ENCODE results near the gene TLR6. TPM values are rescaled to one million over a fixed set of nuclear protein-coding genes. Genes with fewer than 3 reads are reported as not detected.

TLR6 gene
- total RNA-seq, 1 experiment from 2014 or later, result 4.8 TPM

- TF ChIP-seq MAX (IDR thresholded peaks at IDR 0.05) (no peak), CEBPB (IDR thresholded peaks at IDR 0.05; ENCODE audit: low read depth) (no peak), CTCF (IDR thresholded peaks at IDR 0.05 in 2 of 3, conservative IDR thresholded peaks at IDR 0.05 in 1 of 3; ENCODE audit: borderline replicate concordance in 1 of 3, insufficient read depth in 1 of 3, low read depth in 2 of 3, low read length in 2 of 3) (no peak), POLR2A (IDR thresholded peaks at IDR 0.05; ENCODE audit: borderline replicate concordance, extremely low read depth, insufficient read depth, insufficient read length) (no peak), ZFX (IDR thresholded peaks at IDR 0.05) (no peak), ATF3 (IDR thresholded peaks at IDR 0.05) (no peak)
Measured at GRCh38 chr4:38856046-38856445, 571 bp downstream of the TLR6 start (continued).

- H3K4me3 ChIP-seq (replicated peaks in 1 of 2; ENCODE audit: low read depth in 1 of 2, low read length in 2 of 2), result no peak overlapping the region; a peak in 1 of 4 replicates
- H3K27me3 ChIP-seq (ENCODE audit: insufficient read depth, low read length), result no peaks in the 10 kb centered on the region
- no peak for ATAC-seq
- H3K79me2 ChIP-seq (ENCODE audit: insufficient read depth, low read length), result no peaks in the 10 kb centered on the region
- ChIA-PET CTCF (interaction anchor here (1.0 to 2.5 kb wide), 7 partner anchors 9 to 676 kb away, joined by 3 to 19 read pairs (median 4); partner anchors contain the start of gene TLR10), POLR2A (interaction anchor here (0.7 to 0.9 kb wide), 3 partner anchors 12 to 96 kb away, joined by 3 to 4 read pairs (median 4); no protein-coding TSS in a partner anchor), RAD21 (ENCODE audit: low non-redundant PET in 1 of 2, low total read pairs in 2 of 2, uncharacterized antibody in 2 of 2, unreplicated experiment in 2 of 2) (no interaction called here)
- H3K9me3 ChIP-seq (ENCODE audit: control insufficient read depth in 1 of 2, insufficient read depth in 1 of 2, low read depth in 1 of 2, low read length in 2 of 2), result no peaks in the 10 kb centered on the region
- H3K9ac ChIP-seq (ENCODE audit: low read length), result no peak overlapping the region
- H3K36me3 ChIP-seq (ENCODE audit: control insufficient read depth in 1 of 2, insufficient read depth in 2 of 2, low read length in 2 of 2), result no peaks in the 10 kb centered on the region
- peak overlapping the region; percentile 90 for H3K4me2 ChIP-seq (ENCODE audit: low read length)
- DNase-seq (ENCODE audit: low read depth, low spot score), result no peak
- no TSS peak for BruUV-seq (replicated peaks)
- H3K9me2 ChIP-seq (ENCODE audit: insufficient read depth), result no peaks in the 10 kb centered on the region
- H3K27ac ChIP-seq (ENCODE audit: low read depth, low read length), result no peak overlapping the region
- intact Hi-C loops (cut with micrococcal nuclease), result loop anchor here (5.0 to 10.0 kb wide), 3 partner anchors 673 to 793 kb away; no protein-coding TSS in a partner anchor
- peaks cover 16 to 44% of the 10 kb centered on the region in 2 experiments for H3K4me1 ChIP-seq (ENCODE audit: control insufficient read depth in 1 of 2, insufficient read depth in 2 of 2, low read length in 2 of 2)
- H4K20me1 ChIP-seq (ENCODE audit: insufficient read depth), result no peaks in the 10 kb centered on the region
- TF ChIP-seq RAD21 (IDR thresholded peaks at IDR 0.05; ENCODE audit: low read depth) (no peak), CBX3 (IDR thresholded peaks at IDR 0.05; ENCODE audit: low read depth) (no peak), ZNF274 (IDR thresholded peaks at IDR 0.05; ENCODE audit: low read depth, low read length) (no peak), ELF1 (IDR thresholded peaks at IDR 0.05; ENCODE audit: borderline replicate concordance, low read depth) (no peak), FOSL1 (IDR thresholded peaks at IDR 0.05; ENCODE audit: low read depth) (no peak), EZH2 (IDR thresholded peaks at IDR 0.05) (no peak), SIN3A (IDR thresholded peaks at IDR 0.05; ENCODE audit: low read depth) (no peak), MAX (IDR thresholded peaks at IDR 0.05) (no peak), SRF (IDR thresholded peaks at IDR 0.05; ENCODE audit: low read depth) (no peak), JUND (IDR thresholded peaks at IDR 0.05) (no peak), CEBPB (IDR thresholded peaks at IDR 0.05; ENCODE audit: low read depth) (no peak), POLR2AphosphoS5 (IDR thresholded peaks at IDR 0.05; ENCODE audit: low read depth, low read length) (no peak)
- peak overlapping the region; percentile 97 for H2AFZ ChIP-seq (ENCODE audit: low read depth, low read length, poor library complexity, severe bottlenecking)
Measured at GRCh38 chr4:38855466-38855865, 1.2 kb downstream of the TLR6 start.
